Activated naive CD4-positive, alpha-beta T cell treated with anti-CD3 and anti-CD28 coated beads, Interleukin-2, amount 50 U/mL, for 72 hours (primary cell): Measurements from ENCODE around the gene OTOGL. TPM values are rescaled to one million over a fixed set of nuclear protein-coding genes. Genes with fewer than 3 reads are reported as not detected.
"Not testable (repeated sequence)": the region's sequence is repeated elsewhere in the genome, so short reads cannot be mapped to it uniquely, and the experiment has no call there.

Experiments
- ATAC-seq, 2 donors: fragments of 150-1000 bp; cut with Tn5 transposase; 2 replicates each; pipeline ENCODE4 v1.10.0; 2021; ENCODE audit warnings: mild to moderate bottlenecking in 2 of 2, moderate library complexity in 2 of 2
- DNase-seq, 2 donors: peaks; one replicate each; pipeline ENCODE4 v3.0.0; 2021 to 2022; ENCODE audit warnings: low spot score in 2 of 2
- H3K27ac Mint-ChIP-seq, 2 donors: one replicate each; pipeline ENCODE4 v1.8.0; 2022; ENCODE audit warnings: mild to moderate bottlenecking in 2 of 2, mixed read lengths in 2 of 2
- H3K36me3 Mint-ChIP-seq, 2 donors: one replicate each; pipeline ENCODE4 v1.8.0; 2022; ENCODE audit warnings: mixed read lengths in 2 of 2
- H3K9me3 Mint-ChIP-seq, 2 donors: one replicate each; pipeline ENCODE4 v1.8.0; 2022; ENCODE audit warnings: mixed read lengths in 2 of 2
- total RNA-seq, 2 donors: library from RNA; stranded (reverse); gene quantifications; one replicate each; pipeline ENCODE4 v1.2.3, GENCODE V29; 2022

Gene OTOGL
- total RNA-seq, 2 donors from 2014 or later, result not detected

DNA sequence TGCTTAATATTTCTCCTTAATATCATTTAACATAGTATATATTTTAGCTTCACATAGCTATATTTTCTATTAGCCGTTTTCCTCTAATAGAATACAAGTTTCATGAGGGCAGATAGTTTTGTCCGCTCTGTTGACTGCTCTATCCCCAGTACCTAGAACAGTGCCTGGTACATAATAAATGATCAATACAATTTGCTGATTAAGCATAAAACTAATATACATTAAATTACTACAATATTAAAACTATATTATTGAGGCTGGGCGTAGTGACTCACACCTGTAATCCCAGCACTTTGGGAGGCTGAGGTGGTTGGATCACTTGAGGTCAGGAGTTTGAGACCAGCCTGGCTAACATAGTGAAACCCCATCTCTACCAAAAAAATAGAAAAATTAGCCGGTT is 128.6 kb downstream of the OTOGL start:
- not testable (repeated sequence) for H3K9me3 Mint-ChIP-seq, H3K27ac Mint-ChIP-seq, DNase-seq, ATAC-seq, H3K36me3 Mint-ChIP-seq

GRCh38 chr12:80230068-80230467 is 130.7 kb downstream of the OTOGL start:
- Mint-ChIP-seq H3K27ac (no peak overlapping the region), H3K36me3 (no peaks in the 10 kb centered on the region), H3K9me3 (no peaks in the 10 kb centered on the region)
- ATAC-seq (no peak), DNase-seq (no peak)

GRCh38 chr12:80232837-80233236 is 133.5 kb downstream of the OTOGL start:
- H3K9me3 Mint-ChIP-seq, result no peaks in the 10 kb centered on the region
- DNase-seq (no peak), ATAC-seq (no peak)
- no peaks in the 10 kb centered on the region for H3K36me3 Mint-ChIP-seq
- no peak overlapping the region for H3K27ac Mint-ChIP-seq

DNA sequence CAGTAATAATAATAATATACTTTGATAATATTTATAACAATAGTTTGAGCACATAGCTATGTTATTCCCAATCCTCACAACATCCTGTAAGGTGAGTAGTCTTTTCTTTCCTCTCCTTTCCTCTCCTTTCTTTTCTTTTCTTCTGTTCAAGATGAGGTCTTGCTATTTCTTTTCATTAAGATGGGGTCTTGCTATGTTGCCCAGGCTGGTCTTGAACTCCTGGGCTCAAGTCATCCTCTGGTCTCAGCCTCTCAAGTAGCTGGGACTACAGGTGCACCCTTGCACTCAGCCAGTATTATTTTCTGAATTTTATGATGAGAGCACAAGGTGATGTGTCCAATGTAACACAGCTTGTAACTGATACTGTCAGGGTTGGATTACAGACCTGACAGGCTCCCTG is 134.6 kb downstream of the OTOGL start:
- ATAC-seq, result no peak
- Mint-ChIP-seq H3K27ac (no peak overlapping the region), H3K36me3 (no peaks in the 10 kb centered on the region), H3K9me3 (no peaks in the 10 kb centered on the region)
- DNase-seq, result no peak

GRCh38 chr12:80234667-80235066 is 135.3 kb downstream of the OTOGL start:
- Mint-ChIP-seq H3K9me3 (peaks cover 0 to 1% of the 10 kb centered on the region in 2 donors), H3K27ac (no peak overlapping the region), H3K36me3 (no peaks in the 10 kb centered on the region)
- DNase-seq (no peak), ATAC-seq (no peak)

- Mint-ChIP-seq H3K27ac (no peak overlapping the region), H3K36me3 (no peaks in the 10 kb centered on the region)
- DNase-seq, result no peak
These were observed 136.6 kb downstream of the OTOGL start for GRCh38 chr12:80235944-80236343.

DNA sequence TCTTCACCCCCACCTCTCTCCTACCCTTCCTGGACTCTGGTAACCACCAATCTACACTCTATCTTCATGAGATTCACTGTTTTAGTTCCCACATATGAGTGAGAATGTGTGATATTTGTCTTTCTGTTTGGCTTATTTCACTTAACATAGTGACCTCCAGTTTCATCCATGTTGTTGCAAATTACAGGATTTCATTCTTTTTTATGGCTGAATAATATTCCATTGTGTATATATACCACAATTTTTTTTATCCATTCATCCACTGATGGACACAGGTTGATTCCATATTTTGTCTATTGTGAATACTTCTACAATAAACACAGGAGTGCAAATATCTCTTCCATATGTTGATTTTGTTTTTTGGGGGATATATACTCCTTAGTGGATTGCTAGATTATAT is 140.5 kb downstream of the OTOGL start:
- Mint-ChIP-seq H3K27ac (no peak overlapping the region), H3K9me3 (peaks cover 4 to 7% of the 10 kb centered on the region in 2 donors), H3K36me3 (no peaks in the 10 kb centered on the region)
- ATAC-seq (no peak), DNase-seq (no peak)

More at GRCh38 chr12:80235944-80236343, 136.6 kb downstream of the OTOGL start:
- ATAC-seq, result no peak
- peaks cover 0 to 4% of the 10 kb centered on the region in 2 donors for H3K9me3 Mint-ChIP-seq

GRCh38 chr12:80241576-80242273 is 142.4 kb downstream of the OTOGL start:
- Mint-ChIP-seq H3K9me3 (peaks cover 4 to 7% of the 10 kb centered on the region in 2 donors), H3K36me3 (no peaks in the 10 kb centered on the region), H3K27ac (no peak overlapping the region)
- ATAC-seq, result no peak
- DNase-seq, result no peak

DNA sequence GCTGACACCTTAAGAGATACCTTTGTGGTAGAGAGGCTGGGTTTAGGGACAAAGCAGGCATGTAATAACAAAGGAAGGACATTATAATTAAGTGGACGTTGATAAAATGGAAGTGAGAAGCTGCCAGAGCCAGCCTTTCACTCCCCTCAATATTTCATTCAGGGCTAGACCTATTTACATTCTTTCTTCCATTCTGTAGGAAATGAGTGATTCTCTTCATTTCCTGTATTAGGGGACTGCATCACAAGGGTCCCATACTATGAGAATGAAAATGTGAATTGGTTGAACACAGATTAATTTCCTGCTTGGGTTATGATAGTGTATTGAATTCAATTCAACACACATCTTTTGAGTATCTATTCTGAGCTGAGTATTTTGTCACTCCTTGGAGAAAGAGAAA is 143.0 kb downstream of the OTOGL start:
- DNase-seq (no peak), ATAC-seq (no peak)
- H3K27ac Mint-ChIP-seq, result no peak overlapping the region
- no peaks in the 10 kb centered on the region for H3K36me3 Mint-ChIP-seq
- H3K9me3 Mint-ChIP-seq, result peaks cover 4 to 7% of the 10 kb centered on the region in 2 donors

DNA sequence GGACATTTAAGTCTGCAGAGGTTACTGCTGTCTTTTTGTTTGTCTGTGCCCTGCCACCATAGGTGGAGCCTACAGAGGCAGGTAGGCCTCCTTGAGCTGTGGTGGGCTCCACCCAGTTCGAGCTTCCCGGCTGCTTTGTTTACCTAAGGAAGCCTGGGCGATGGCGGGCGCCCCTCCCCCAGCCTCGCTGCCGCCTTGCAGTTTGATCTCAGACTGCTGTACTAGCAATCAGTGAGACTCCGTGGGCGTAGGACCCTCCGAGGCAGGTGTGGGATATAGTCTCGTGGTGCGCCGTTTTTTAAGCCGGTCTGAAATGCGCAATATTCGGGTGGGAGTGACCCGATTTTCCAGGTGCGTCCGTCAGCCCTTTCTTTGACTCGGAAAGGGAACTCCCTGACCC is 150.2 kb downstream of the OTOGL start:
- not testable (repeated sequence) for H3K27ac Mint-ChIP-seq, DNase-seq, H3K36me3 Mint-ChIP-seq, ATAC-seq, H3K9me3 Mint-ChIP-seq

DNA sequence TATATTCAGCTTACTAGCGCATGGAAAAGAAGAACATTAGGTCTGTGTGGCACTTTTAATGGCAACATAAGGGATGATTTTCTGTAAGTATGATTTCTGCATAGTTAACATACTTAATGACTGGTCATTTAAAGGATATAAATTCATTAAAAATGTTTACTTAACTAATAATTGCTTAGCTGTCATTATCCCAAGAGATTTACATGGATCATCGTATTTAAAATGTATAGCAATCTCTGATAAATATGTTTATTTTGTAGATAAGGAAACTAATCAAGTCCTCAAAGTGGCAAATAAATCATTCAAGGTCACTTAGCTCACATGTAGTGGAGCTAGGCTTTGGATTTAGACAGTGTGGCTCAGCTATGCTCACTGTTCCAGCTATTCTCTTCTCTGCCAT is 158.6 kb downstream of the OTOGL start:
- Mint-ChIP-seq H3K9me3 (no peaks in the 10 kb centered on the region), H3K27ac (no peak overlapping the region), H3K36me3 (no peaks in the 10 kb centered on the region)
- ATAC-seq (no peak), DNase-seq (no peak)

DNA sequence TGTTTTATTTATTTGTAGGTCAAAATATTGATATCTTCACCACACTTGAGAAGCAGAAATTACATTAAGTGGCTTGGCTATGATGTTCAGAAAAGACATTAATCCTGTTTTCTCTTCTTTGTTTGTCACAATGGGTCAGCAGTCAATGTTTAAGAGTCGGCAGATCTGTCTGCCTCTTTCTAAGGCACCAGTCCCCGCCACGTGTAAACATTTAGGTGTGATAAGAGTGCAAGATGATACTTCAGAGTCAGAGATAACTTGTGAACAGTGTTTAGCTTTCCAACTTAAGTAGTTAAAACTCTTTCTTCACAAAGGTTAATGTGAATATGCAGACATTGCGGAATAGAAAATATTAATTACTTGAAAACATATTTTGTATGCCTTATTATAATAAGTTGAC is 160.9 kb downstream of the OTOGL start:
- H3K36me3 Mint-ChIP-seq, result no peaks in the 10 kb centered on the region
- no peaks in the 10 kb centered on the region for H3K9me3 Mint-ChIP-seq
- DNase-seq (no peak), ATAC-seq (no peak)
- no peak overlapping the region for H3K27ac Mint-ChIP-seq

DNA sequence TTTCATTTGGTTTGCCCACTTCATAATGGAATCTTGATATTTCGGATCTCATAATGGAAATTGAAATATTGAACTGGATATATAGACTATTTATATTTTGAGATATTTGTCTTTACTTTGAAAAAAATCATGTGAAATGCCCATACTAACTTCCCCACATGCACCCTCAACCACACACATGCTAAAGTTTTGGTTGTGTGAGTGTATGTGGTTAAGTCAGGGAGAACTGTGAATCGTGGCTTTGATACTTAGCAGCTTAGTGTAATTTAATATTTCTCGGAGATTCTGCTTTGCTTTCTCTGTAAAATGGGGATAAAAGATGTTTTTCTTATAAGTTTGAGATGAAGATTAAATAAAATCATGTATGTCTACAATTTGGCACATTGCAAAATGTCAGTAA is 162.1 kb downstream of the OTOGL start:
- no peak for ATAC-seq
- H3K36me3 Mint-ChIP-seq, result no peaks in the 10 kb centered on the region

DNA sequence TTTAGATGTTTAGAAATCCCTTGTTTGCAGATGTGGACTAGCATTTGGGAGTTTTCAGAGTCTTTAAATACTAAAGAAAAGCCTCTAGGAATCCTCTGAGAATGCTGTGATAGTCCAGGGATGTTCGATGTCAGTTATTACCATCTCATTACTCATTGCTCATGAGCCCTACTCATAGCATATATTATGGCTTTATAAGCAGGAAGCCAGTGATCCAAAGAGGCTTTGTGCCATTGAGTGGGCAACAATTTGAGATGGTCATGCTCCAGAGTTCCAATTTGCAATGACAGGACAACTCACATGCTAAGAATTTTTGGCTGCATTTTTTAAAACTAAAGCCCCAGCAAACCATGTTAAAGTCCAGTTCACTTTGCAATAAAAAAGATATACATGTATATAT is 163.0 kb downstream of the OTOGL start:
- ATAC-seq, result no peak
- Mint-ChIP-seq H3K36me3 (no peaks in the 10 kb centered on the region), H3K27ac (no peak overlapping the region), H3K9me3 (no peaks in the 10 kb centered on the region)
- DNase-seq, result no peak

More for the DNA sequence above, 162.1 kb downstream of the OTOGL start:
- H3K27ac Mint-ChIP-seq, result no peak overlapping the region
- no peak for DNase-seq
- H3K9me3 Mint-ChIP-seq, result no peaks in the 10 kb centered on the region

- ATAC-seq (no peak), DNase-seq (no peak)
- Mint-ChIP-seq H3K9me3 (no peaks in the 10 kb centered on the region), H3K36me3 (no peaks in the 10 kb centered on the region), H3K27ac (no peak overlapping the region)
These were observed 163.4 kb downstream of the OTOGL start for GRCh38 chr12:80262771-80263170.

- H3K9me3 Mint-ChIP-seq, result no peaks in the 10 kb centered on the region
- H3K27ac Mint-ChIP-seq, result no peak overlapping the region
- ATAC-seq (no peak), DNase-seq (no peak)
- no peaks in the 10 kb centered on the region for H3K36me3 Mint-ChIP-seq
These were observed 165.0 kb downstream of the OTOGL start for GRCh38 chr12:80264386-80264785.

DNA sequence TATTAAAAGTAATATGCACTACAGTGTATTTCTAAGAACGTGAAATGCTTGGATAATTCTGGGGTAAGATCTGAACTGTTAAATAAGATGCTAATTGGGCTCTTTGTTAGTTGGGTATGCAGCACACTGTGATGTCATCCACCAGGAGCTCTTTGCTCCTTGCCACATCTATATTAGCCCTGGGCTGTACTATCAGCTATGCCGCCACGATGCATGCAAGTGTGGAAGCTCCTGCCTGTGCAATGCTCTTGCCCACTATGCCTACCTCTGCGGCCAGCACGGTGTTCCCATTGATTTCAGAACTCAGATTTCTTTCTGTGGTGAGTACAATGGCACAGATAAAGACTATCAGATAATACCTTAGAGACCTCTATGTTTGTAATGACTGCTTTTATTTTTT is 165.6 kb downstream of the OTOGL start:
- no peak overlapping the region for H3K27ac Mint-ChIP-seq
- no peak for ATAC-seq
- H3K9me3 Mint-ChIP-seq, result no peaks in the 10 kb centered on the region
- no peaks in the 10 kb centered on the region for H3K36me3 Mint-ChIP-seq
- DNase-seq, result no peak

GRCh38 chr12:80268924-80269749 is 169.8 kb downstream of the OTOGL start:
- ATAC-seq (peak; percentile 60 to 89), DNase-seq (no peak)
- no peaks in the 10 kb centered on the region for H3K36me3 Mint-ChIP-seq
- H3K9me3 Mint-ChIP-seq, result no peaks in the 10 kb centered on the region
- no peak overlapping the region for H3K27ac Mint-ChIP-seq
